Measurements from ENCODE around the gene IGFN1.

GRCh38 chr1:201267481-201268229, 77.0 kb downstream of the IGFN1 start:
- TF ChIP-seq POLR2A (IDR thresholded peaks at IDR 0.05) (no peak), POLR2AphosphoS5 (IDR thresholded peaks at IDR 0.05) (no peak), CTCF (IDR thresholded peaks at IDR 0.05) (no peak), EP300 (IDR thresholded peaks at IDR 0.05) (no peak)
